GM18498 (cell line): ENCODE results near the gene HAPLN2.

Source experiments
- ATAC-seq: cut with Tn5 transposase; IDR thresholded peaks from one replicate; pipeline ENCODE4 v1.9.1; 2021; ENCODE audit warnings: mild to moderate bottlenecking, moderate library complexity; ENCODE audit not compliant: unreplicated experiment

The HAPLN2 gene

DNA sequence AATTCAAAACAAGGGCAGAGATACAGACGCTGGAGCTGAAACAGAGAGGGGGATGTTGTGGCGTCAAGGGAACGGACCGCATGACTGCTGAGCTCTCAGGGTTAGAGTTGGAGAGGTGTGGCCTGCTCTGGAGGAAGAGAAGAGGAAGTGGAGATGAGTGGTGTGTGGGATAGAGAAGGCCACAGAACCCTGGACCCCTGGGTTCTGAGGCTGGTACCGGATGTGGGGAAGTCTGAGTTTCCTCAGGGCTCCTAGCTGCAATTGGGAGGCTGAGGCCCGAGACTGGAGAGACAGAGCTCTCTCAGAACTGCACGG is 24.5 kb downstream of the HAPLN2 start:
- ATAC-seq, result peak; percentile 52

DNA sequence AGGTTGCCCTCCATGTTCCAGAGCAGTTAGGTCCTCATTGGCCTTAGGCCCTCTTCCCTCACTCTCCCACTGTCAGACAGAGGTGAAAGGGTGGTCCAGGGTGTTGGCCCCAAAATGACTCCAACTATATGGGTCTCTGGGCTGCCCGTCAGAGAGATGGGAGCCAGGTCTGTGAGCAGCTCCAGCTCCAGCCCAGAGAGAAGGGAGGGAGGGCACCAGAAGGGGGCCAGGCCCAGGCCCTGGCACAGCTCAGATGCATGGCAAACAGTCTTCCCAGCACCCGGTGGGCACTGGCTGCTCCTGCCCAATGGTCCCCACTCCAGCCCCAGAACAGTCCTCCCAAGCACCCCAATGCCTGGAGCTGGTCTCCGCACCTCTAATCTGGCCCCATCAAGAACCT is 24.9 kb downstream of the HAPLN2 start:
- no peak for ATAC-seq

DNA sequence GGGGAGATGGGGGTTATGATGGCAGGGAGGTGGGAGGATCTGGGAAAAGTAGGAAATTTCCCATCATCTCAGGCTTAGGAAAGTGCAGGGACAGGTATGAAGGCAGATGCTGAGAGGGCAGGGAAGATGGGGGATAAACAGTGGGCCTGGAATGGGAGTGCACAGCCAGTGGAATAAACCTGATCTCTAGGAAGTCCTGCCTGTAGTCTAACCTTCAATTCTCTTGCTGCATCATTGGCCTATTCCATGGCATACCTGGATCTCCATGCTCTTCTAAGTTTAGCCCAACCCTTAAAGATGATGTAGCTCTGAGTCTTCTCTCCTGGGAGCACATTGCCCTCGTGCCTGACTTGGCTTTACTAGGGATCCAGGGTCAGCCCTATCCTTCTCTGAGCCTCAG is 25.4 kb downstream of the HAPLN2 start:
- no peak for ATAC-seq

DNA sequence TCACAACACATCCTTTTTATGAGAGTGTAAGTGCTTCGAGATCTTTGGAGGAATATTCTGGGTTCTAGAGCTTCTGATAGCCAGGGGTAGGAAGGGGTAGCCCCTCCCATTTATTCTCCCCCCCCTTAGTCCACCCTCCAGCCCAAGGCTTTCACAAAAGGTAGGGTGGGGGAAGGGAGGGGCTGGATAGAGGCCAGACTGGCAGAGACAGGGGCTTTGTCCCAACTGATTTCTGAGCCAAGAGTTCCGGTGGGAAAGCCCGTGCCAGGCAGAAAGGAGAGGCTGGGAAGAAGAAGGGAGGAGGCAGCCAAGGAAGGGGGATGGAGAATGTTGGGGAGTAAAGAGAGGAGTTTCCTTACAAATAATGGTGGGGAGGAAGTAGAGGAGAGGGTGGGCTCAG is 25.8 kb downstream of the HAPLN2 start:
- ATAC-seq, result no peak

DNA sequence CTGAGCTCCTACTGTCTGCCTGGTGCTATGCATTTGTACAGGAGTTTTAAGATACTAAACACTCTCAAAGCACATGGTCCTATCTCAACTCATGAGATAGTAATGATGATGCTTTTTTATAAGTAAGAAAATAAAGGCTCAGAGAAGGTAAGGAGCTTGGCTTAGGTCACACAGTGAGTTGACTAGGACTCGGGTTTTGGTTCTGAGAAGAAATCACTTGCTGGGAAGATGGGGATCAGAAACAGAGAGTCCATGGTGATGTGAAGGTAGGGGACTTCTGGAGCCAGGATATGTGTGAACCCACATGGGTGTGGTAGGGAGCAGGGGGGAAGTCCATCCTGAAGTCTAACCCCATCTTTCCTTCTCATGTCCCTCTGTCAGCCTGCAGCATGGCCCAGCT is 26.5 kb downstream of the HAPLN2 start:
- ATAC-seq, result no peak

DNA sequence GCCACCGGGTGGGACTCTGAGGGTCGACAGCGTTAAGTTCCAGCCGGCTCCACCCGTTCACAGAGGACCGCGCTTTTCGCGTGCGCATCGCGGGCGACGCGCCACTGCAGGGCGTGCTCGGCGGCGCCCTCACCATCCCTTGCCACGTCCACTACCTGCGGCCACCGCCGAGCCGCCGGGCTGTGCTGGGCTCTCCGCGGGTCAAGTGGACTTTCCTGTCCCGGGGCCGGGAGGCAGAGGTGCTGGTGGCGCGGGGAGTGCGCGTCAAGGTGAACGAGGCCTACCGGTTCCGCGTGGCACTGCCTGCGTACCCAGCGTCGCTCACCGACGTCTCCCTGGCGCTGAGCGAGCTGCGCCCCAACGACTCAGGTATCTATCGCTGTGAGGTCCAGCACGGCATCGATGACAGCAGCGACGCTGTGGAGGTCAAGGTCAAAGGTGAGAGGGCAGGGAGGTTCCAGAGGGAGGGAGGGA is 27.6 kb downstream of the HAPLN2 start:
- ATAC-seq, result no peak

DNA sequence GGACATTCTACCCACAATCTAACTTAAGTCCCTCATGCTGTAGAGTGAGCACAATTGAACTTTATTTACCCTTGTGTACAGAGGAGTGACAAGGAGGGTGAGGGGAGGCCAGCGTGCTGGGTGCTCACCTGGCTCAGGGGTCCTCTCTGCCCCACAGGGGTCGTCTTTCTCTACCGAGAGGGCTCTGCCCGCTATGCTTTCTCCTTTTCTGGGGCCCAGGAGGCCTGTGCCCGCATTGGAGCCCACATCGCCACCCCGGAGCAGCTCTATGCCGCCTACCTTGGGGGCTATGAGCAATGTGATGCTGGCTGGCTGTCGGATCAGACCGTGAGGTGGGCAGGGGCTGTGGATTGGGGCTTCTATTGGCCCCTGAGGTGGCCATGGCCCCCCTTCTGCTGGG is 28.1 kb downstream of the HAPLN2 start:
- no peak for ATAC-seq

DNA sequence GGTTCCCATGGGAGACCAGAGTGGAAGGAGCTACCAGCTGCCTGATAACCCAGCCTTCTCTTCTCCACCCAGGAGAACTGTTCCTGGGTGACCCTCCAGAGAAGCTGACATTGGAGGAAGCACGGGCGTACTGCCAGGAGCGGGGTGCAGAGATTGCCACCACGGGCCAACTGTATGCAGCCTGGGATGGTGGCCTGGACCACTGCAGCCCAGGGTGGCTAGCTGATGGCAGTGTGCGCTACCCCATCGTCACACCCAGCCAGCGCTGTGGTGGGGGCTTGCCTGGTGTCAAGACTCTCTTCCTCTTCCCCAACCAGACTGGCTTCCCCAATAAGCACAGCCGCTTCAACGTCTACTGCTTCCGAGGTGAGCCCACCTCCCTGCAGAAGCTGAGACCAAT is 29.3 kb downstream of the HAPLN2 start:
- ATAC-seq, result no peak

DNA sequence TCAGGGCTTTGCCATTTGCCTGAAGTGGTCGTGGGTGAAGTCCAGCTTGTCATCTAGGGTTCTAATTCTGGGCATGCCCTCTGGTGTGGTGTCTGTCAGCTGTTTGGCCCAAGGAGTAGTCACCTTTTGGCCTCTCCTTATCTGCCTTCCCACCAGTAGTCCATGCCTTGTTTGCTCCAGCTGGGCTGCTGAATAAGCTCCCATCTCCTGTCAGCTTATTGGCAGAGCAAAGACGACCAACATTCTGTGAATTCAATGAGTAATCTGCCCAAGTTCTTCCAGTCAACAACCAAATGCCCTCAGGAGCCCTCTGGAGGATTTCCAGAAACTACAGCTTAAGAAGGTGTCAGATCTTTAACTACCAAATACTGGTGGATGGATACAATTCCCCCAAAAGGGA is 29.7 kb downstream of the HAPLN2 start:
- no peak for ATAC-seq

DNA sequence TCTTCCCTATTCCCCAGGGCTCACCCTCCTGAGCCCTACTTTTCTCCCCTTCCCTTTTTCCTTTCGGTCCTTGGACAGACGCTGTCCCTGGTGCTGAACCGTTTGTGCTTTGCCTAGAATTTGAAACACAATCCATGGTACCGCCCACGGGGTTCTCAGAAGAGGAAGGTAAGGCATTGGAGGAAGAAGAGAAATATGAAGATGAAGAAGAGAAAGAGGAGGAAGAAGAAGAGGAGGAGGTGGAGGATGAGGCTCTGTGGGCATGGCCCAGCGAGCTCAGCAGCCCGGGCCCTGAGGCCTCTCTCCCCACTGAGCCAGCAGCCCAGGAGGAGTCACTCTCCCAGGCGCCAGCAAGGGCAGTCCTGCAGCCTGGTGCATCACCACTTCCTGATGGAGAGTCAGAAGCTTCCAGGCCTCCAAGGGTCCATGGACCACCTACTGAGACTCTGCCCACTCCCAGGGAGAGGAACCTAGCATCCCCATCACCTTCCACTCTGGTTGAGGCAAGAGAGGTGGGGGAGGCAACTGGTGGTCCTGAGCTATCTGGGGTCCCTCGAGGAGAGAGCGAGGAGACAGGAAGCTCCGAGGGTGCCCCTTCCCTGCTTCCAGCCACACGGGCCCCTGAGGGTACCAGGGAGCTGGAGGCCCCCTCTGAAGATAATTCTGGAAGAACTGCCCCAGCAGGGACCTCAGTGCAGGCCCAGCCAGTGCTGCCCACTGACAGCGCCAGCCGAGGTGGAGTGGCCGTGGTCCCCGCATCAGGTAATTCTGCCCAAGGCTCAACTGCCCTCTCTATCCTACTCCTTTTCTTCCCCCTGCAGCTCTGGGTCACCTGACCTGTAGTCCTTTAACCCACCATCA is 33.1 kb downstream of the HAPLN2 start:
- no peak for ATAC-seq

DNA sequence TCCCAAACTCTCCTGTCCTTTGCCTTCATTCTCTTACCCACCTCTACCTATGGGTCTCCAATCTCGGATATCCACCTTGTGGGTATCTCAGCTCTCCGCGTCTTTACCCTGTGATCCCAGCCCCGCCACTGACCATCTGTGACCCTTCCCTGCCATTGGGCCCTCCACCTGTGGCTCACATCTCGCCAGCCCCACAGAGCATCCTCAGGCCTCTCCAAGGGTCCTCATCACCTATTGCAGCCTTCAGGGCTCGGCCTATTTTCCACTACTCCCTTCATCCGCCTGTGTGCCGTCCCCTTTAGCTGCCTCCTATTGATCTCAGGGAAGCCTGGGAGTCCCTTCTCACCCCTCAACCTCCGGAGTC is 33.8 kb downstream of the HAPLN2 start:
- ATAC-seq, result no peak

DNA sequence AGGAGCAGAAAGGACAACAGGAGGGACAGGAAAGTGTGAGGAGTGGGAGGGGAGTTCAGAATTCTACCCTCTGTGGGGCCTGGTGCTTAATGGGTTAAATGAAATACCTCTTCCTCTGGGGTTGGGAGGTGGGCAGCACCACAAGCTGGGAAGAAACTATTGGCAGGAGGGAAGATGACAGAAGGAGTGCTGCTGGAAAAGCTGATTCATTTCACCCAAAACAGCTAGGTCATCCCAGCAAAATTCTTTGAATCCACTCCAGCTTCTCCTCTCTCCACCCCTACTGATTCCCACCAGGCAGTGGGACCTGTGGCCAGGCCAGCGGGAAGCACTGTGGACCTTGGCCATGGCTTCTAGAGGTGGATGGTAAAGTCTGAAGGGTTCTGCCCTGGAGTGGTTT is 35.5 kb downstream of the HAPLN2 start:
- ATAC-seq, result no peak

DNA sequence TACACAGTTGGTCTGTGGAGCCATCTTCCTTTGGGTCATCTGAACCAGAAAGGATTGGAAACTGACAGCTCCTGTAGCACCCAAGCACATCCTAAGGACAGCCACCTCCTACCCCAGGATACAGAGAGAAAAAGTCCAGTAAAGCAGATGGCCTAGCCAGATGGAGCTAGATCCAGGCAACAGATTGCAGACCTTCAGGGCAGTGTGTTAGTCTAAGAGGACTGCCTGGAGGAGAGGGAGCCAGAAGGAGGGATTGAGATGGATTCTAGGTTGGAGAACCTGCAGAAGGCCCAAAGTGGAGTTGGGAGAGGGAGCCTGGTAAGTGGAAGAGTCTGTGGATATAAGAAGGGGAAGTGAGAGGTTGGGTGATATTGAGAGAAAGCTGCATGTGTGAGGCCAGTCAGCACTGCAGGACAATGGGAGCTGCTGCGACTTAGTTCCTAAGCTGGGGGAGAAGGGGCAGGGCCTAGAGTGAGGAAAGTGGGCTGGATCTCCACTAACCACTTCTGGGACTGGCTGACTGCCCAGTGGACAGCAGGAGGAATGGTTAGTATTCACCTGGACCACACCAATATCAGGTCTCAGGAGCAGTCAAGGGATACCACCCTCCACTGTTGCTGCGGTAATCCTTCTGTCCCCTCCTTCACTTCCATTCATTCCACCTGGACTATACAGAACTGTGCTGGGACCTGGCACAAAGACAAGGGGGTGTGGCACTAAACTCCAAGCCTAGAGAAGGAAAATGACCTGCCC is 36.1 kb downstream of the HAPLN2 start:
- ATAC-seq, result no peak

DNA sequence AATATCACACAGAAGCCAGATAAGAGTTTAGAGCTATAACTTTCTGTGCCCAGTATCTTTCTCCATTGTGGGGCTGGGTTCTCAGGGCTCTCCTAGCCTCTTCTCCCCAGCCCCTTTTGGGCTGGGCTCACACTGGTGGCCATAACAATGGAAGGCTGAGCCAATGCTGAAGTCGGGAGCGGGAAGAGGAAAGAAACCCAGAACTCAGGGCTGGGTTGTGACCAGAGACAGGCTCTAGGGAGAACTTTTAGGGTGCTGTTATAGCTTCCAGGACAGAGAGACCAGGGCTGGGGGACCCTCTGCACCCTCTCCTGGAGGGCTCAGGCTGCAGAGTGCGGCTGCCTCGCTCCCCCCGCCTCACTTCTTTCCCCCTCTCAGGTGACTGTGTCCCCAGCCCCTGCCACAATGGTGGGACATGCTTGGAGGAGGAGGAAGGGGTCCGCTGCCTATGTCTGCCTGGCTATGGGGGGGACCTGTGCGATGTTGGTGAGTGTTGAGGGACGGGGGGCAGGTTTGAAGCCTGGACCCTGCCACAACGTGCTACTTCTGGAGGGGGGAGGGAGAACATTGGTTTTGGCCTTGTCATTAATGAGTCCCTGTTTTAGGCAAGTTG is 36.8 kb downstream of the HAPLN2 start:
- no peak for ATAC-seq

DNA sequence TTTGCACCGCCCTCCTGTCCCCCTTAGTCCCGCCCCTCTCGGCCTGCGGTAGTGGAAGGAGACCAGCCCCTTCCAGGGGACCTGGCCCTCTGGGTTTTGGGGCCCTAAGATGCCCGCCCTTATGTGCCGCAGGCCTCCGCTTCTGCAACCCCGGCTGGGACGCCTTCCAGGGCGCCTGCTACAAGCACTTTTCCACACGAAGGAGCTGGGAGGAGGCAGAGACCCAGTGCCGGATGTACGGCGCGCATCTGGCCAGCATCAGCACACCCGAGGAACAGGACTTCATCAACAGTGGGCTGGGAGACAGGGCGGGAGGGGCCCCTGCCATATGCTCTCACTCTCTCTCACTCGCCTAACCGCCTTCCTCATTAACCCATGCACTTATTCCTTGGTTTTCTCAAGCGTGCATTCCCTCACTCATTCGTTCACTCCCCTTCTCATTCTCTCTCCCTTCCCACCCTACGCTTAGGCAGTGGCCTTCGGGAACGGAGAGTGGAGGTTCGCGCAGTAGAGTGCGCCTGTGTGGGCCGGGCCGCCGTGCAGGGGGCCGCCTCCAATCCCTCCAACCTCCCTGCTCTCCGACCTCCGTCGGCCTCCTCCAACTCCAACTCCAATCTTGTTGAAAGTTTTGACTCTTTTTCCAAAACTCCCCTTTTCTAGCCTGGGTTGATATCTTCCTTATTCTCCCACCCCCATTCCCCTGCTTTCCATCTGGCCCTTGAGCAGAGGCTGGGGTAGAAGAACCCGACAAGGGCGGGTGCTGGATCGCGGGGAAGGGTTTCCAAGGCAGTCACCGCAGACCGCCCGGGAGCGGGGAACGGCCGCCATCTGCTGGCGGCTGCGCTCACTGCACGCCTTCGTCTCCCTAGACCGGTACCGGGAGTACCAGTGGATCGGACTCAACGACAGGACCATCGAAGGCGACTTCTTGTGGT is 37.9 kb downstream of the HAPLN2 start:
- no peak for ATAC-seq

DNA sequence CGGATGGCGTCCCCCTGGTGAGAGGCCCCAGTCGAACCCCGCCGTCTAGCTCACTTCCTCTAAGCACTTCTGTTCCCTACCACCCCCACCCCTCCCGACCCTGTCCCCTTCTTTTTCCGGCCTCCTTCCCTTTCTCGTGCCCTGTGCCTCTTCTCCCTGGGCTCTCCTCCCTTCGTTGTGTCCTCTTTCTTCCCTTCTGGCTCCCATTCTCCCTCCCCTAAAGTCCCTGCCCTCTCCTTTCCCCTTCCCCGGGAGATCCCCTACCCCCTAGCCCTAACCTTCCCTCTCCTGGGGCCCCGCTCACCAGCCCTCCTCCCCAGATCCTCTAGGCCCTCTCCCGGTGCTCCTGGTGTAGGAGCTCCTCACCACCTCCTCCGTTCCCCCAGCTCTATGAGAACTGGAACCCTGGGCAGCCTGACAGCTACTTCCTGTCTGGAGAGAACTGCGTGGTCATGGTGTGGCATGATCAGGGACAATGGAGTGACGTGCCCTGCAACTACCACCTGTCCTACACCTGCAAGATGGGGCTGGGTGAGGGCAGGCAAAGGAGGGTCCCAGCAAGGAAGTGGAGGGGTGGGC is 38.6 kb downstream of the HAPLN2 start:
- no peak for ATAC-seq

DNA sequence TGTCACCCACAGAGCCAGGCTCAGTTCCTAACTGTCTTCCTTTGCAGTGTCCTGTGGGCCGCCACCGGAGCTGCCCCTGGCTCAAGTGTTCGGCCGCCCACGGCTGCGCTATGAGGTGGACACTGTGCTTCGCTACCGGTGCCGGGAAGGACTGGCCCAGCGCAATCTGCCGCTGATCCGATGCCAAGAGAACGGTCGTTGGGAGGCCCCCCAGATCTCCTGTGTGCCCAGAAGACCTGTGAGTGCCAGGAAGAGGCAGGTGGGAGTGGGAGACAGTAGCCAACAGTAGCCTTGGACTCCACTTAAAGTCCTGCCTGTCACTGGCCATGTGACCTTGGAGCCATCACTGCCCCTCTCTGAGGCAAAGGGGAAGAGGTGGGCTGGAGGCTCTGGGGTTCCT is 39.3 kb downstream of the HAPLN2 start:
- ATAC-seq, result no peak

DNA sequence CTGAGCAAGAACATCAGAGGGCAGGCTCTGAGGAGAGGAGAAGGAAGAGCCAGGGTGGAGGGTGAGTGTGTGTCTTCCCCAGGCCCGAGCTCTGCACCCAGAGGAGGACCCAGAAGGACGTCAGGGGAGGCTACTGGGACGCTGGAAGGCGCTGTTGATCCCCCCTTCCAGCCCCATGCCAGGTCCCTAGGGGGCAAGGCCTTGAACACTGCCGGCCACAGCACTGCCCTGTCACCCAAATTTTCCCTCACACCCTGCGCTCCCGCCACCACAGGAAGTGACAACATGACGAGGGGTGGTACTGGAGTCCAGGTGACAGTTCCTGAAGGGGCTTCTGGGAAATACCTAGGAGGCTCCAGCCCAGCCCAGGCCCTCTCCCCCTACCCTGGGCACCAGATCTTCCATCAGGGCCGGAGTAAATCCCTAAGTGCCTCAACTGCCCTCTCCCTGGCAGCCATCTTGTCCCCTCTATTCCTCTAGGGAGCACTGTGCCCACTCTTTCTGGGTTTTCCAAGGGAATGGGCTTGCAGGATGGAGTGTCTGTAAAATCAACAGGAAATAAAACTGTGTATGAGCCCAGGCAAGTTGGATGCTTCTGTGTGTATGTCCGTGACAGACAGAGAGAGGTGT is 39.8 kb downstream of the HAPLN2 start:
- no peak for ATAC-seq

DNA sequence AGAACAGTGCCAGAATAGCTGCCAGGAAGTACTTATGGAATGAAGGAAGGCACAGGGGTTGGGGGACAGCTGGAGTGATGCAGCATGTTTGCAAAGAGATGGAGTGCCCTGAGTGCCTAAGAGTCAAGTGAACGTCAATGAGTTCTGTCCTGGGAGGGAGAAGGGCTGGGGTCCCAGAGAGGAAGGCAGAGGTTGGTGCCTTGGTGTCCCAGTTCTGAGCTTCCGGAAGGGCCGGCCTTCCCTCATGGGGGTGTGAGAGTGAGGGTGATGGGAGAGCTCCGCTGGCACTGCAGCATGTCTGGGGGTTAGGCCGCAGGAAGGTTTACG is 40.4 kb downstream of the HAPLN2 start:
- ATAC-seq, result no peak

DNA sequence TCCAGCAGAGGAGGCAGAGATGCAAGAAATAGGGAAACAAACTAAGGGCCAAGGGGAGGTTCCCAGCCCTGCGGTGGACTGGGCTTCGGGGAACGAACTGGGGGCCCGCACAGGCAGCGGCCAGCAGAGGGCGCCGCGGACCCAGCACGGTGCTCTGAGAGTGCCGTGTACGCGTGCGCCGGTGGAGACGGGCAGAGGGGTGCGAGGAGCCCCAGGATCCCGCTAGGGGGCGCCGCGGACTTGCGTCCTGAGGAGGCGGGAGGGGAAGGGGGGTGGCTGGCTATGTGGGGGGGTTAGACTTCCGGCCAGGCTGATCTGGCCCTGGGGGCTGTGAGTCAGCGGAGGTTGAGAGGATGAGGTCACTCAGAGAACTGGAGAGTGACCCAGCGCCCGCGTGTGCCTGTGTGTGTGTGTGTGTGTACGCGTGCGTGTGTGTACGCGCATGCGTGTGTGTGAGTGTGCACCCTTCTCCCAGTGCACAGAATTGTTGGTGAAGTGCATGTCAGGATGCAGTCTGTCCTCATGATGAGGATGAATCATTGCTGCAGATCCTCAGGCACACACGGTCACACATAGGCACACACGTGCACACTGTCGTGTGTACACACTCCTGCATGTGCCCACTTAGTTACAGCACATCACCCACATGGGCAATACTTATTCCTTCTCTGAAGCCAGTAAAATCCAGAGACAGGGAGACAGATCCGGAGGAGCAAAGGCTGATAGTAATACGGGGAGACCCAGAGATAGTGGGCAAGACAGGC is 41.0 kb downstream of the HAPLN2 start:
- ATAC-seq, result peak; percentile 66
